Testis (tissue), 2 donors: Measurements from ENCODE around the gene PSMD1.
"Not testable (repeated sequence)": the region's sequence is repeated elsewhere in the genome, so short reads cannot be mapped to it uniquely, and the experiment has no call there.

Experiments used
- POLR2A ChIP-seq: fragments of 450-650 bp; IDR thresholded peaks from one replicate; pipeline ENCODE4 v1.6.1; 2017; ENCODE audit warnings: antibody characterized with exemption, mild to moderate bottlenecking, moderate library complexity
- TF ChIP-seq, protein P1 (sequence below), 3 experiments: fragments of 450-650 bp in 2 of 3; fragments of 200-600 bp in 1 of 3; sonication (generic) in 1 of 3; IDR thresholded peaks; one replicate each; pipeline ENCODE4 v1.5.1; 2016 to 2019; ENCODE audit warnings: antibody characterized with exemption in 3 of 3, mild to moderate bottlenecking in 2 of 3, moderate library complexity in 1 of 3

GRCh38 chr2:231067531-231067930 lies 10.9 kb downstream of the PSMD1 start:
- TF ChIP-seq, protein P1, sequence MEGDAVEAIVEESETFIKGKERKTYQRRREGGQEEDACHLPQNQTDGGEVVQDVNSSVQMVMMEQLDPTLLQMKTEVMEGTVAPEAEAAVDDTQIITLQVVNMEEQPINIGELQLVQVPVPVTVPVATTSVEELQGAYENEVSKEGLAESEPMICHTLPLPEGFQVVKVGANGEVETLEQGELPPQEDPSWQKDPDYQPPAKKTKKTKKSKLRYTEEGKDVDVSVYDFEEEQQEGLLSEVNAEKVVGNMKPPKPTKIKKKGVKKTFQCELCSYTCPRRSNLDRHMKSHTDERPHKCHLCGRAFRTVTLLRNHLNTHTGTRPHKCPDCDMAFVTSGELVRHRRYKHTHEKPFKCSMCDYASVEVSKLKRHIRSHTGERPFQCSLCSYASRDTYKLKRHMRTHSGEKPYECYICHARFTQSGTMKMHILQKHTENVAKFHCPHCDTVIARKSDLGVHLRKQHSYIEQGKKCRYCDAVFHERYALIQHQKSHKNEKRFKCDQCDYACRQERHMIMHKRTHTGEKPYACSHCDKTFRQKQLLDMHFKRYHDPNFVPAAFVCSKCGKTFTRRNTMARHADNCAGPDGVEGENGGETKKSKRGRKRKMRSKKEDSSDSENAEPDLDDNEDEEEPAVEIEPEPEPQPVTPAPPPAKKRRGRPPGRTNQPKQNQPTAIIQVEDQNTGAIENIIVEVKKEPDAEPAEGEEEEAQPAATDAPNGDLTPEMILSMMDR (IDR thresholded peaks at IDR 0.05) = not testable (repeated sequence)
- TF ChIP-seq POLR2A = not testable (repeated sequence)
